Effector memory CD4-positive, alpha-beta T cell (primary cell): ENCODE measurements around the gene MPG.

Experiments
- DNase-seq, 3 donors: peaks; one replicate each; pipeline ENCODE4 v3.0.0-alpha.2; 2020
- H3K27ac ChIP-seq: 2 replicates; pipeline ENCODE4 v1.7.0; 2013; ENCODE audit warnings: mild to moderate bottlenecking, low read length, moderate library complexity; ENCODE audit not compliant: insufficient read depth, poor library complexity, severe bottlenecking
- H3K27me3 ChIP-seq: replicated peaks from 2 replicates; pipeline ENCODE4 v1.7.0; 2013; ENCODE audit warnings: mild to moderate bottlenecking, low read length; ENCODE audit not compliant: insufficient read depth, control insufficient read depth, poor library complexity, severe bottlenecking
- H3K36me3 ChIP-seq: 2 replicates; pipeline ENCODE4 v1.7.0; 2013; ENCODE audit warnings: mild to moderate bottlenecking, low read length, moderate library complexity; ENCODE audit not compliant: control insufficient read depth, insufficient read depth
- H3K4me1 ChIP-seq: 2 replicates; pipeline ENCODE4 v1.7.0; 2013; ENCODE audit warnings: low read length, mild to moderate bottlenecking; ENCODE audit not compliant: control insufficient read depth, insufficient read depth, poor library complexity, severe bottlenecking
- H3K4me3 ChIP-seq: 2 replicates; pipeline ENCODE4 v1.7.0; 2013; ENCODE audit warnings: low read length, low read depth, mild to moderate bottlenecking; ENCODE audit not compliant: insufficient read depth, poor library complexity, severe bottlenecking
- H3K9me3 ChIP-seq: 2 replicates; pipeline ENCODE4 v1.7.0; 2013; ENCODE audit warnings: mild to moderate bottlenecking, low read length, moderate library complexity; ENCODE audit not compliant: control insufficient read depth

MPG gene

DNA sequence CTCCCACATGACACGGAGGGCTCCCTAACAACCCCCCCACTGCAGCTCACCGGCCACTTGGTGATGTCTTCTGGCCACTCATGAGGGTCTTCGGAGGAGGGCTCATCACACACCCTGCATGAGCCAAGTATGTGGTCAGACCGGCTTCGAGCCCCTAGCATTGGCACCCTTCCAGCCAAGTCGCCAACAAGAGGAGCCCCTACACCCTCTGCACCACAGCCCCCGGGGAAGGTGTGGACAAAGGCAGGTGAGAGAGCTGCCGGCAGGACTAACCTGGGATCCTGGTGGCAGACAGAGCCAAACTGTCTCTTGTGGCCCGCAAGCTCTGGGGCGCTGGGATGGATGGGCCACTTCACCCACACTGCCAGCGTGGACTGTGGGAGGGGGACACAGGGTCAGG lies 17.9 kb upstream of the MPG start:
- Histone ChIP-seq H3K4me1 (no peaks in the 10 kb centered on the region), H3K9me3 (no peaks in the 10 kb centered on the region), H3K27ac (no peak overlapping the region), H3K4me3 (no peak overlapping the region), H3K36me3 (no peaks in the 10 kb centered on the region), H3K27me3 (no peaks in the 10 kb centered on the region)
- DNase-seq: no peak

- Histone ChIP-seq H3K27me3 (no peaks in the 10 kb centered on the region), H3K36me3 (no peaks in the 10 kb centered on the region), H3K4me1 (peaks cover 6% of the 10 kb centered on the region), H3K4me3 (no peak overlapping the region), H3K9me3 (no peaks in the 10 kb centered on the region), H3K27ac (no peak overlapping the region)
- DNase-seq: no peak
Measured at GRCh38 chr16:60929-61878, 16.8 kb upstream of the MPG start.

GRCh38 chr16:61879-62281 lies 16.1 kb upstream of the MPG start:
- no peaks in the 10 kb centered on the region for H3K36me3 ChIP-seq
- no peak for DNase-seq
- no peaks in the 10 kb centered on the region for H3K9me3 ChIP-seq
- no peak overlapping the region for H3K4me3 ChIP-seq
- peaks cover 6% of the 10 kb centered on the region for H3K4me1 ChIP-seq
- H3K27me3 ChIP-seq: no peaks in the 10 kb centered on the region
- H3K27ac ChIP-seq: no peak overlapping the region

- Histone ChIP-seq H3K9me3 (no peaks in the 10 kb centered on the region), H3K27ac (no peak overlapping the region), H3K4me1 (peaks cover 6% of the 10 kb centered on the region), H3K27me3 (no peaks in the 10 kb centered on the region), H3K36me3 (no peaks in the 10 kb centered on the region), H3K4me3 (no peak overlapping the region)
- no peak for DNase-seq
Measured at GRCh38 chr16:62283-62967, 15.6 kb upstream of the MPG start.

DNA sequence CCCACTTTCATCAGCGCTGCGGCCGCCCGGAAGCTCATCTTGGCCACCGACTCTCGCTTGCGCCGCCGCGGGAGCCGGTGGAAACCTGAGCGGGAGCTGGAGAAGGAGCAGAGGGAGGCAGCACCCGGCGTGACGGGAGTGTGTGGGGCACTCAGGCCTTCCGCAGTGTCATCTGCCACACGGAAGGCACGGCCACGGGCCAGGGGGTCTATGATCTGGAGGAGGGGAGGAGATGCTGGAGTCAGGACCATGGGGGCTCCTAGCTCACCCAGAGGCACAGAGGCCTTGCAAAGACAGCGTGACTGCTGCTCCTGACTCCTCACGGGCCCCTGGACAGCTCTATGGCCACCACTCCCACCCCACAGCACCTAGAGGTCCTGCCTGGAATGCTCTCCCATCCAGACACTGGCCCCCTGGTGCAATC lies 15.0 kb upstream of the MPG start:
- H3K27me3 ChIP-seq: no peaks in the 10 kb centered on the region
- no peak overlapping the region for H3K27ac ChIP-seq
- no peak for DNase-seq
- no peak overlapping the region for H3K4me3 ChIP-seq
- peaks cover 6% of the 10 kb centered on the region for H3K4me1 ChIP-seq
- no peaks in the 10 kb centered on the region for H3K36me3 ChIP-seq
- no peaks in the 10 kb centered on the region for H3K9me3 ChIP-seq

DNA sequence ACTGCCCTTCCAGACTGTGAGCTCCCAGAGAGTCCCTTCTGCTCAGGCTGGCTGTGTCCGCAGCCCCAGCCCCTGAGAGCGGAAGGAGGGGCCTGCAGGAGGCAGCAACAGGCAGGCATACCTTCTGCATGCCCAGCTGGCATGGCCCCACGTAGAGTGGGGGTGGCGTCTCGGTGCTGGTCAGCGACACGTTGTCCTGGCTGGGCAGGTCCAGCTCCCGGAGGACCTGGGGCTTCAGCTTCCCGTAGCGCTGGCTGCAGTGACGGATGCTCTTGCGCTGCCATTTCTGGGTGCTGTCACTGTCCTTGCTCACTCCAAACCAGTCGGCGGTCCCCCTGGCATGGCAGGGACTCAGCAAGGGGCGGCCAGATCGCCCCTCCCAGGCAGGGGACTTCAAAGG lies 14.6 kb upstream of the MPG start:
- no peak overlapping the region for H3K4me3 ChIP-seq
- no peaks in the 10 kb centered on the region for H3K36me3 ChIP-seq
- no peak for DNase-seq
- no peaks in the 10 kb centered on the region for H3K27me3 ChIP-seq
- peaks cover 6% of the 10 kb centered on the region for H3K4me1 ChIP-seq
- H3K27ac ChIP-seq: no peak overlapping the region
- H3K9me3 ChIP-seq: no peaks in the 10 kb centered on the region

GRCh38 chr16:63998-64913 lies 13.8 kb upstream of the MPG start:
- Histone ChIP-seq H3K27me3 (no peaks in the 10 kb centered on the region), H3K4me3 (no peak overlapping the region), H3K27ac (no peak overlapping the region), H3K9me3 (no peaks in the 10 kb centered on the region), H3K4me1 (peaks cover 6% of the 10 kb centered on the region), H3K36me3 (no peaks in the 10 kb centered on the region)
- DNase-seq: no peak

GRCh38 chr16:64914-65255 lies 13.1 kb upstream of the MPG start:
- Histone ChIP-seq H3K36me3 (no peaks in the 10 kb centered on the region), H3K4me1 (peaks cover 6% of the 10 kb centered on the region), H3K27me3 (no peaks in the 10 kb centered on the region), H3K27ac (no peak overlapping the region), H3K9me3 (no peaks in the 10 kb centered on the region), H3K4me3 (no peak overlapping the region)
- no peak for DNase-seq

GRCh38 chr16:65745-66144 lies 12.3 kb upstream of the MPG start:
- Histone ChIP-seq H3K36me3 (no peaks in the 10 kb centered on the region), H3K27ac (no peak overlapping the region)

More at GRCh38 chr16:65745-66144, 12.3 kb upstream of the MPG start:
- H3K4me3 ChIP-seq: no peak overlapping the region
- no peaks in the 10 kb centered on the region for H3K27me3 ChIP-seq
- H3K9me3 ChIP-seq: no peaks in the 10 kb centered on the region
- DNase-seq: peak; percentile 62 to 68 (median 64)
- peaks cover 6% of the 10 kb centered on the region for H3K4me1 ChIP-seq
